Measurements from ENCODE around the gene EXTL1.

DNA sequence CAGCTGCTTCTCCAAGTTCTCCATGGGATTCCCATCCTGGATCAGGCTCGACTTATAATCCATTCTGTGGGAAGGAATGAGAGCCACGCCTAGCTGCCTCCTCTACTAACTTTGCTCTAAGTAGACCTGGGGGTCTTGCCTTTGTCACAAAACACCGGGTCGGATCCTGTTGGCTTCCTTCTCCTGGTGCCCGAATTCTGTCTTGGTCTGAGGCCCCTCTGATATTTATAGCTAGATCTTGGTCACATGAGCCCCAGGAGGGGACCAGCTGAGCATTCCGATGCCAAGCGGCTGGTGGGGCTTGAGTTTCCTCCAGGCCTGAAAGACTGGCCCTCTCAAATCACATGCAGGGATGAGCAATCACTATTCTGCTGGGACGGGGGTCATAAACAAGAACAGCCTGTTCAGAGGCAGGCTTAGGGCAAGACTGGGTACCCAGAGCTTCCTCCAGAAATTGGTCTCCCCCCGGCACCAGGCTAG, 45.9 kb downstream of the EXTL1 start, which contains the start of gene TRIM63:
- TF ChIP-seq, protein P1, sequence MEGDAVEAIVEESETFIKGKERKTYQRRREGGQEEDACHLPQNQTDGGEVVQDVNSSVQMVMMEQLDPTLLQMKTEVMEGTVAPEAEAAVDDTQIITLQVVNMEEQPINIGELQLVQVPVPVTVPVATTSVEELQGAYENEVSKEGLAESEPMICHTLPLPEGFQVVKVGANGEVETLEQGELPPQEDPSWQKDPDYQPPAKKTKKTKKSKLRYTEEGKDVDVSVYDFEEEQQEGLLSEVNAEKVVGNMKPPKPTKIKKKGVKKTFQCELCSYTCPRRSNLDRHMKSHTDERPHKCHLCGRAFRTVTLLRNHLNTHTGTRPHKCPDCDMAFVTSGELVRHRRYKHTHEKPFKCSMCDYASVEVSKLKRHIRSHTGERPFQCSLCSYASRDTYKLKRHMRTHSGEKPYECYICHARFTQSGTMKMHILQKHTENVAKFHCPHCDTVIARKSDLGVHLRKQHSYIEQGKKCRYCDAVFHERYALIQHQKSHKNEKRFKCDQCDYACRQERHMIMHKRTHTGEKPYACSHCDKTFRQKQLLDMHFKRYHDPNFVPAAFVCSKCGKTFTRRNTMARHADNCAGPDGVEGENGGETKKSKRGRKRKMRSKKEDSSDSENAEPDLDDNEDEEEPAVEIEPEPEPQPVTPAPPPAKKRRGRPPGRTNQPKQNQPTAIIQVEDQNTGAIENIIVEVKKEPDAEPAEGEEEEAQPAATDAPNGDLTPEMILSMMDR (IDR thresholded peaks at IDR 0.05), result no peak
- TF ChIP-seq EZH2phosphoT487 (IDR thresholded peaks at IDR 0.05), result no peak
- TF ChIP-seq EZH2 (IDR thresholded peaks at IDR 0.05), result no peak
